Gastroesophageal sphincter (tissue), 4 donors: ENCODE results near the gene OSTC. TPM values are rescaled to one million over a fixed set of nuclear protein-coding genes. Genes with fewer than 3 reads are reported as not detected.

Source experiments
- ATAC-seq: fragments of 150-250 bp; one replicate; pipeline ENCODE4 v1.9.1; 2016; ENCODE audit warnings: mild to moderate bottlenecking, moderate library complexity
- H3K27ac ChIP-seq, 4 donors: fragments of 200-600 bp; sonication (generic) in 3 of 4; 1 replicate in 3 of 4; 2 replicates in 1 of 4; pipeline ENCODE4 v1.5.1; 2016 to 2019
- H3K27me3 ChIP-seq: fragments of 200-600 bp; sonication (generic); one replicate; pipeline ENCODE4 v1.5.1; 2019
- H3K36me3 ChIP-seq, 2 donors: fragments of 200-600 bp; sonication (generic); one replicate each; pipeline ENCODE4 v1.5.1; 2019; ENCODE audit warnings: control low read depth in 1 of 2
- H3K4me1 ChIP-seq, 3 donors: fragments of 200-600 bp; sonication (generic); 1 replicate in 2 of 3; 2 replicates in 1 of 3; pipeline ENCODE4 v1.5.1; 2016 to 2019; ENCODE audit warnings: control low read depth in 2 of 3
- H3K4me3 ChIP-seq, 2 donors: fragments of 200-600 bp; sonication (generic); one replicate each; pipeline ENCODE4 v1.5.1; 2019; ENCODE audit warnings: mild to moderate bottlenecking in 1 of 2, moderate library complexity in 1 of 2
- H3K9me3 ChIP-seq, 3 donors: fragments of 200-600 bp; sonication (generic); one replicate each; pipeline ENCODE4 v1.5.1; 2017 to 2019; ENCODE audit warnings: control low read depth in 2 of 3
- EP300 ChIP-seq: sonication (generic); formaldehyde crosslinking; IDR thresholded peaks from one replicate; pipeline ENCODE4 v1.6.1; 2017; ENCODE audit warnings: antibody characterized with exemption, mild to moderate bottlenecking
- POLR2A ChIP-seq, 2 donors: fragments of 450-650 bp; IDR thresholded peaks; one replicate each; pipeline ENCODE4 v1.6.1; 2017; ENCODE audit warnings: antibody characterized with exemption in 2 of 2, mild to moderate bottlenecking in 2 of 2, moderate library complexity in 1 of 2
- POLR2AphosphoS5 ChIP-seq: sonication (generic); formaldehyde crosslinking; IDR thresholded peaks from one replicate; pipeline ENCODE4 v1.6.1; 2017; ENCODE audit warnings: antibody characterized with exemption
- WGBS, 2 donors: methylation state at CpG; one replicate each; pipeline ENCODE4 v1.1.5; 2018; ENCODE audit warnings: low coverage in 1 of 2; 5-methylcytosine and 5-hydroxymethylcytosine counted together
- total RNA-seq, 4 donors: library from RNA; depleted of rRNA; stranded (reverse); fragments of >200 nt; gene quantifications; one replicate each; pipeline ENCODE4 v1.1.0, GENCODE V29; 2016
- TF ChIP-seq, protein P1 (sequence below), 4 experiments: fragments of 200-600 bp in 2 of 4; fragments of 450-650 bp in 2 of 4; sonication (generic) in 1 of 4; IDR thresholded peaks; one replicate each; pipeline ENCODE4 v1.5.1; 2017 to 2019; ENCODE audit warnings: antibody characterized with exemption in 4 of 4, mild to moderate bottlenecking in 2 of 4, moderate library complexity in 2 of 4

The OSTC gene
- total RNA-seq, 4 donors from 2014 or later, result 30.9 to 62.1 (median 46.7) TPM

- TF ChIP-seq EP300, result no peak
- no peak for TF ChIP-seq POLR2AphosphoS5
- TF ChIP-seq, protein P1, sequence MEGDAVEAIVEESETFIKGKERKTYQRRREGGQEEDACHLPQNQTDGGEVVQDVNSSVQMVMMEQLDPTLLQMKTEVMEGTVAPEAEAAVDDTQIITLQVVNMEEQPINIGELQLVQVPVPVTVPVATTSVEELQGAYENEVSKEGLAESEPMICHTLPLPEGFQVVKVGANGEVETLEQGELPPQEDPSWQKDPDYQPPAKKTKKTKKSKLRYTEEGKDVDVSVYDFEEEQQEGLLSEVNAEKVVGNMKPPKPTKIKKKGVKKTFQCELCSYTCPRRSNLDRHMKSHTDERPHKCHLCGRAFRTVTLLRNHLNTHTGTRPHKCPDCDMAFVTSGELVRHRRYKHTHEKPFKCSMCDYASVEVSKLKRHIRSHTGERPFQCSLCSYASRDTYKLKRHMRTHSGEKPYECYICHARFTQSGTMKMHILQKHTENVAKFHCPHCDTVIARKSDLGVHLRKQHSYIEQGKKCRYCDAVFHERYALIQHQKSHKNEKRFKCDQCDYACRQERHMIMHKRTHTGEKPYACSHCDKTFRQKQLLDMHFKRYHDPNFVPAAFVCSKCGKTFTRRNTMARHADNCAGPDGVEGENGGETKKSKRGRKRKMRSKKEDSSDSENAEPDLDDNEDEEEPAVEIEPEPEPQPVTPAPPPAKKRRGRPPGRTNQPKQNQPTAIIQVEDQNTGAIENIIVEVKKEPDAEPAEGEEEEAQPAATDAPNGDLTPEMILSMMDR (IDR thresholded peaks at IDR 0.05), result no peak
- no peak for TF ChIP-seq POLR2A (IDR thresholded peaks at IDR 0.05)
- Histone ChIP-seq H3K36me3 (peaks cover 5 to 78% of the 10 kb centered on the region in 2 donors), H3K4me3 (no peak overlapping the region), H3K27me3 (no peaks in the 10 kb centered on the region), H3K27ac (no peak overlapping the region), H3K9me3 (no peaks in the 10 kb centered on the region), H3K4me1 (peaks cover 5 to 39% (median 6%) of the 10 kb centered on the region in 3 donors)
- WGBS, 2 donors, result 68 to 81% methylated on average over 2 of the region's 2 CpGs
- no peak for ATAC-seq
Observed at GRCh38 chr4:108624263-108625056, 25.9 kb upstream of the OSTC start.

DNA sequence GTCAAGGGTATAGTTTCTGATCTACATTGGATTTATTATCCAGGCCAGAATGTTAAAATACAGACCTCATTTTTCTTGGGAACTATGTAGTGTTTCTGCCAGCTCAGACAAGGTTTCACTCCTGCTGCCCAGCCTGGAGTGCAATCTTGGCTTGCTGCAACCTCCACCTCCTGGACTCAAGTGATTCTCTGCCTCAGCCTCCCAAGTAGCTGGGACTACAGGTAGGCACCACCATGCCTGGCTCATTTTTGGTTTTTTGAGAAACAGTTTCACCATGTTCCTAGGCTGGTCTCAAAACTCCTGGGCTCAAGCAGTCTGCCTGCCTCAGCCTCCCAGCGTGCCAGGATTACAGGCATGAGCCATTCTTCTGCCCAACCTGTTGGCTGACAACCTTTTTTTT lies 24.3 kb upstream of the OSTC start:
- H3K36me3 ChIP-seq, result peaks cover 5 to 94% of the 10 kb centered on the region in 2 donors
- H3K4me1 ChIP-seq, result peaks cover 5 to 31% (median 6%) of the 10 kb centered on the region in 3 donors
- H3K4me3 ChIP-seq, result no peak overlapping the region
- ATAC-seq, result no peak
- H3K27ac ChIP-seq, result no peak overlapping the region
- no peaks in the 10 kb centered on the region for H3K9me3 ChIP-seq
- 100% methylated on average over 1 of the region's 1 CpG for WGBS, 2 donors
- TF ChIP-seq EP300, result no peak
- no peaks in the 10 kb centered on the region for H3K27me3 ChIP-seq

DNA sequence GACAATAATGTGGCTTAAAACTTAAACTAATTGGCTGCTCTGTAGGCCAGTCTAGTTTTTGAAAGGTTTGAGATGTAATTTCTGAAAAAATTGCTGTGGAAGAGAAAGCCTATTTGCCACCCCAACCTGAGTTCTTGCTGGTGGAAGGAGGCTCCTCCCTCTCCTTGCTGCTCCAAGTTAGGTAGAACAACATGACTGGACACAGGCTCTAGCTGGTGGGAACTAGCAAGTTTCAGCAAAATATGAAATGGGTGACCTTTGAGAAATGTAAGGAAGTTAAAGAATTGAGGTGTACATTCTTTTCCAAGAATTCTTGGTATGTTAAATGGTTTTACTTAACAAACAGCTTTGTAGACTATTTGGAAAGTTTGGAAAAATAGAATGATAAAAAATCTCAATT lies 22.0 kb upstream of the OSTC start:
- H3K27ac ChIP-seq, result no peak overlapping the region
- no peaks in the 10 kb centered on the region for H3K9me3 ChIP-seq
- peaks cover 0 to 99% of the 10 kb centered on the region in 2 donors for H3K36me3 ChIP-seq
- H3K4me3 ChIP-seq, result no peak overlapping the region
- no peaks in the 10 kb centered on the region for H3K27me3 ChIP-seq
- peaks cover 0 to 8% (median 0%) of the 10 kb centered on the region in 3 donors for H3K4me1 ChIP-seq
- ATAC-seq, result no peak
- TF ChIP-seq POLR2AphosphoS5 (no peak), EP300 (no peak), POLR2A (IDR thresholded peaks at IDR 0.05) (no peak)
- TF ChIP-seq, protein P1 (IDR thresholded peaks at IDR 0.05), result no peak

- Histone ChIP-seq H3K4me1 (no peaks in the 10 kb centered on the region), H3K9me3 (no peaks in the 10 kb centered on the region), H3K27ac (no peak overlapping the region), H3K36me3 (peaks cover 0 to 61% of the 10 kb centered on the region in 2 donors), H3K4me3 (no peak overlapping the region), H3K27me3 (no peaks in the 10 kb centered on the region)
- 87 to 89% methylated on average over 6 to 8 of the region's 8 CpGs for whole genome bisulfite sequencing, 2 donors
- TF ChIP-seq EP300, result no peak
- TF ChIP-seq POLR2AphosphoS5, result no peak
- no peak for TF ChIP-seq POLR2A (IDR thresholded peaks at IDR 0.05)
- TF ChIP-seq, protein P1 (IDR thresholded peaks at IDR 0.05), result no peak
- no peak for ATAC-seq
Observed at GRCh38 chr4:108635070-108635655, 15.2 kb upstream of the OSTC start.

GRCh38 chr4:108636246-108636645 lies 14.2 kb upstream of the OSTC start:
- H3K27me3 ChIP-seq, result no peaks in the 10 kb centered on the region
- ATAC-seq, result no peak
- no peaks in the 10 kb centered on the region for H3K4me1 ChIP-seq
- 75 to 78% methylated on average over 1 of the region's 1 CpG for WGBS, 2 donors
- peaks cover 0 to 50% of the 10 kb centered on the region in 2 donors for H3K36me3 ChIP-seq
- H3K27ac ChIP-seq, result no peak overlapping the region
- TF ChIP-seq, protein P1 (IDR thresholded peaks at IDR 0.05), result no peak
- TF ChIP-seq EP300, result no peak
- TF ChIP-seq POLR2AphosphoS5, result no peak
- no peak for TF ChIP-seq POLR2A (IDR thresholded peaks at IDR 0.05)
- no peak overlapping the region for H3K4me3 ChIP-seq
- H3K9me3 ChIP-seq, result no peaks in the 10 kb centered on the region
